GM19035 (cell line): ENCODE measurements around the gene ZMAT5.

Experiments used
- ATAC-seq: cut with Tn5 transposase; IDR thresholded peaks from one replicate; pipeline ENCODE4 v1.9.1; 2021; ENCODE audit not compliant: unreplicated experiment

ZMAT5 gene

GRCh38 chr22:29691636-29692326 is 75.0 kb downstream of the ZMAT5 start:
- no peak for ATAC-seq

GRCh38 chr22:29690476-29690875 is 76.3 kb downstream of the ZMAT5 start:
- ATAC-seq: no peak

- ATAC-seq: no peak
Measured at GRCh38 chr22:29689880-29690213, 77.0 kb downstream of the ZMAT5 start.

GRCh38 chr22:29689206-29689879 is 77.5 kb downstream of the ZMAT5 start:
- no peak for ATAC-seq

- no peak for ATAC-seq
Measured at GRCh38 chr22:29684244-29684643, 82.6 kb downstream of the ZMAT5 start.

- ATAC-seq: no peak
Measured at GRCh38 chr22:29683536-29683935, 83.3 kb downstream of the ZMAT5 start.
